Glutamatergic neuron (in vitro differentiated cells): ENCODE results near the gene PTPRN2. TPM values are rescaled to one million over a fixed set of nuclear protein-coding genes. Genes with fewer than 3 reads are reported as not detected.
"Not testable (repeated sequence)": the region's sequence is repeated elsewhere in the genome, so short reads cannot be mapped to it uniquely, and the experiment has no call there.

ENCODE experiments used
- DNase-seq: peaks from one replicate; pipeline ENCODE4 v3.0.0; 2022
- H3K27ac Mint-ChIP-seq: one replicate; pipeline ENCODE4 v1.8.0; 2020; ENCODE audit warnings: mild to moderate bottlenecking, mixed read lengths, inconsistent platforms; ENCODE audit not compliant: unreplicated experiment
- H3K27me3 Mint-ChIP-seq: one replicate; pipeline ENCODE4 v1.8.0; 2020; ENCODE audit warnings: mild to moderate bottlenecking, moderate library complexity, mixed read lengths, inconsistent platforms; ENCODE audit not compliant: unreplicated experiment
- H3K36me3 Mint-ChIP-seq: one replicate; pipeline ENCODE4 v1.8.0; 2020; ENCODE audit warnings: mild to moderate bottlenecking, mixed read lengths, inconsistent platforms; ENCODE audit not compliant: unreplicated experiment
- H3K4me1 Mint-ChIP-seq: one replicate; pipeline ENCODE4 v1.8.0; 2020; ENCODE audit warnings: mild to moderate bottlenecking, low read depth, mixed read lengths, inconsistent platforms; ENCODE audit not compliant: unreplicated experiment
- H3K4me3 Mint-ChIP-seq: one replicate; pipeline ENCODE4 v1.8.0; 2020; ENCODE audit warnings: mild to moderate bottlenecking, mixed read lengths, inconsistent platforms; ENCODE audit not compliant: unreplicated experiment
- H3K9me3 Mint-ChIP-seq: one replicate; pipeline ENCODE4 v1.8.0; 2020; ENCODE audit warnings: mild to moderate bottlenecking, moderate library complexity, mixed read lengths, inconsistent platforms; ENCODE audit not compliant: unreplicated experiment
- CTCF ChIP-seq: fragments of 200-600 bp; sonication (generic); IDR thresholded peaks from one replicate; pipeline ENCODE4 v1.5.0; 2021; ENCODE audit not compliant: partially characterized antibody, unreplicated experiment
- microRNA-seq: library from miRNA; unstranded; fragments of <30 nt; microRNA quantifications from one replicate; pipeline ENCODE4, GENCODE V29; 2020; ENCODE audit not compliant: unreplicated experiment
- total RNA-seq: library from RNA; stranded (reverse); fragmentation: NEBNext Ultra II Directional; extraction: Animal tissue kit (Norgen Biotek cat#: 25700); gene quantifications from one replicate; pipeline ENCODE4 v1.2.1, GENCODE V29; 2021; ENCODE audit not compliant: unreplicated experiment

The PTPRN2 gene
- total RNA-seq, 1 donor from 2014 or later, result 49.0 TPM

GRCh38 chr7:157493017-157493416 lies 1094.6 kb downstream of the PTPRN2 start:
- Mint-ChIP-seq H3K36me3 (no peaks in the 10 kb centered on the region), H3K27me3 (peaks cover 2% of the 10 kb centered on the region), H3K4me1 (no peaks in the 10 kb centered on the region), H3K4me3 (no peak overlapping the region), H3K9me3 (peaks cover 1% of the 10 kb centered on the region), H3K27ac (no peak overlapping the region)
- no peak for DNase-seq
- TF ChIP-seq CTCF, result no peak

- Mint-ChIP-seq H3K4me1 (no peaks in the 10 kb centered on the region), H3K27ac (no peak overlapping the region), H3K9me3 (peaks cover 1% of the 10 kb centered on the region), H3K4me3 (no peak overlapping the region), H3K27me3 (no peaks in the 10 kb centered on the region), H3K36me3 (no peaks in the 10 kb centered on the region)
- no peak for DNase-seq
- no peak for TF ChIP-seq CTCF
Measured at GRCh38 chr7:157490465-157490912, 1097.1 kb downstream of the PTPRN2 start.

GRCh38 chr7:157489870-157490269 lies 1097.8 kb downstream of the PTPRN2 start:
- not testable (repeated sequence) for H3K4me1 Mint-ChIP-seq, H3K4me3 Mint-ChIP-seq, H3K27ac Mint-ChIP-seq, H3K36me3 Mint-ChIP-seq, DNase-seq, H3K9me3 Mint-ChIP-seq, H3K27me3 Mint-ChIP-seq

Small RNA genes lying within 50 kb of the gene (microRNA-seq; reads per million reads assigned to microRNA genes)
- gene MIR153-2 (1.4 reads per million, percentile 3 among the genes with 10 or more reads in this experiment), gene MIR5707 (not detected), gene MIR595 (not detected)

Other genes starting within 250 kb of the PTPRN2 start
- 27.2 TPM for gene NCAPG2, start 117.0 kb upstream of the PTPRN2 start, total RNA-seq
- gene ESYT2, start 241.7 kb upstream of the PTPRN2 start, total RNA-seq, result 41.9 TPM